Activated naive CD4-positive, alpha-beta T cell treated with anti-CD3 and anti-CD28 coated beads for 36 hours (primary cell): Measurements from ENCODE around the gene ZFPM1. TPM values are rescaled to one million over a fixed set of nuclear protein-coding genes. Genes with fewer than 3 reads are reported as not detected.

Experiments used
- CTCF ChIA-PET: fragments of 350-600 bp; sonication (Branson Sonifier 250); formaldehyde crosslinking; loops from one replicate; lab custom pipeline; 2021; ENCODE audit warnings: antibody characterized with exemption; lab: Charles Lee
- DNase-seq: peaks from one replicate; pipeline ENCODE4 v3.0.0-alpha.2; 2020
- H3K27ac Mint-ChIP-seq: one replicate; pipeline ENCODE4 v1.8.0; 2021; ENCODE audit warnings: mild to moderate bottlenecking, mixed read lengths
- H3K27me3 Mint-ChIP-seq: one replicate; pipeline ENCODE4 v1.8.0; 2021; ENCODE audit warnings: low read depth, mixed read lengths
- H3K36me3 Mint-ChIP-seq: one replicate; pipeline ENCODE4 v1.8.0; 2021; ENCODE audit warnings: low read depth, mixed read lengths
- H3K4me1 Mint-ChIP-seq: one replicate; pipeline ENCODE4 v1.8.0; 2021; ENCODE audit warnings: low read depth, mixed read lengths
- H3K4me3 Mint-ChIP-seq: one replicate; pipeline ENCODE4 v1.8.0; 2021; ENCODE audit warnings: mild to moderate bottlenecking, moderate library complexity, mixed read lengths
- H3K9me3 Mint-ChIP-seq: one replicate; pipeline ENCODE4 v1.8.0; 2021; ENCODE audit warnings: mixed read lengths
- intact Hi-C: fragments of 100-400 bp; cut with micrococcal nuclease; formaldehyde crosslinking; loops from one replicate; pipeline ENCODE4 v1.15.1; 2023
- total RNA-seq, 2 experiments: library from RNA; stranded (reverse); gene quantifications; one replicate each; pipeline ENCODE4 v1.2.3, GENCODE V29; 2021

Gene ZFPM1
- total RNA-seq, 2 experiments from 2014 or later = 11.0 to 12.2 TPM

DNA sequence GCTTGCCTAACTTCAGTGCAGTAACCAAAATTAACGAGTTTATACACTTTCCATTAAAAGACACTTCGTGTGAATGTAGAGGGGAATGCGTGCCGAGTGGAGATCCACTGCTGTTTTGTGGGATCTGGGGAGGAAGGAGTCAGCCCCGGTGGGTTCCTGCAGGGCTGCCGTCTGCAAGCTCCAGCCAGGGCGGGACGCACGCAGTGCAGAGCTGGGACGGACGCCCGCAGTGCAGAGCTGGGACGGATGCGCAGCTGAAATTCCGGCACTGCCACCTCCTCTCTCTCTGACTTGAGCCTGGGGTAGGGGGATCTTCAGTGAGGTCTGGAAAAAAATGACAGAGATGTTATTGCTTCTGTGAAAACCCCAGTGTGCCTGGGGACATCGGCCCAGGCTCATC lies 100.7 kb downstream of the ZFPM1 start:
- Mint-ChIP-seq H3K4me3 (no peak overlapping the region), H3K4me1 (peaks cover 14% of the 10 kb centered on the region), H3K27ac (no peak overlapping the region), H3K27me3 (peaks cover 5% of the 10 kb centered on the region), H3K36me3 (no peaks in the 10 kb centered on the region), H3K9me3 (peaks cover 7% of the 10 kb centered on the region)
- no peak for DNase-seq
- intact Hi-C loops = no loop called here
- CTCF ChIA-PET = no interaction called here

DNA sequence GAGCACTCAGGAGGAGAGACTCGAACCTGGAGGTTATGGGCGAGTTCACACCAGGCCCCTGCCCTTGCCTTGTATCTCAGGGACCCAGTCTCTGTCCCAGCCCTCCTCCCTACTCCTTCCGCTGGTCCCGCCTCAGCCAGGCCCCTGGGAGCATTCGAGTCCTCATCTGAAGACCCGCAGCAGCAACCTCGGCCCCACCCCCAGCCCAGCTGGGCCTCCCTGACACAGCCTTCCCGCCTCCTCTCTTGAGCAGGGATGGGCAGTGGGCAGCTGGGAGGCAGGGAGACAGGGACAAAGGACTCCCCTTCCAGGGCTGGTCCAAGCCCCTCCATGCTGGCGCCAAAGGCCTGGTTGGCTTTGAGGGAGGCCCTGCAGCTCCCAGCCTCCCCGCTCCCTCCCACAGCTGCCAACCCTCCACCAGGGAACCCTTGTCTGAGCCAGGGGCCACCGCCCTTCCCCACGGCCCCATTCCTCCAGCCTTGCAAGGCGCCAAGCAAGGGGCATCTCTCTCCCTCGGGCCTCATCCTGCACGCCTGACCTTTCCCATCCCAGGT lies 101.7 kb downstream of the ZFPM1 start:
- intact Hi-C loops = no loop called here
- Mint-ChIP-seq H3K27me3 (peaks cover 5% of the 10 kb centered on the region), H3K27ac (no peak overlapping the region), H3K9me3 (peaks cover 7% of the 10 kb centered on the region), H3K4me1 (peaks cover 11% of the 10 kb centered on the region), H3K4me3 (no peak overlapping the region), H3K36me3 (no peaks in the 10 kb centered on the region)
- DNase-seq = no peak
- CTCF ChIA-PET = no interaction called here

DNA sequence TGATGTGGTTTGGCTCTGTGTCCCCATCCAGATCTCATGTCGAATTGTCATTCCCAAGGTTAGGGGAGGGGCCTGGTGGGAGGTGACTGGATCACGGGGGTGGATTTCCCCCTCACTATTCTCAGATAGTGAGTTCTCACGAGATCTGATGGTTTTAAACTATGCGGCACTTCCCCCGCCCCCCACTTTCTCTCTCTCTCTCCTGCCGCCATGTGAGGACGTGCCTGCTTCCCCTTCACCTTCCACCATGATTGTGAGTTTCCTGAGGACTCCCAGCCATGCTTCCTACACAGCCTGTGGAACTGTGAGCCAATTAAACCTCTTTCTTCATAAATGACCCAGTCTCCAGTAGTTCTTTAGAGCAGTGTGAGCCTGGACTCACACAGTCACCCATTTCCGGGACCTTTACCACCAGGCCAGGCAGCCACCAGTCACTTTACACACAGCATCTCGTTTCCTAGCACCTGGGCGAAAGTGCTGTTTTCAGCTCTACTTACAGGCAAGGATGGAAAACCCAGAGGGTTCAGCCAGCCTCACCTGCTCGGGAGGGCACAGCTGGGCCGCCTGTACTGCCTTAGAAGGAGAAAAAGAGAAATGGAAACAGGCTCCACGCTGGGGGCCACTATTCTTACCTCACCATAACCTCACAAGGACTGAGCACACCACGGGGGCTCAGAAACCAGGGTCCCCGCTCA lies 103.4 kb downstream of the ZFPM1 start:
- no peak for DNase-seq
- H3K36me3 Mint-ChIP-seq = no peaks in the 10 kb centered on the region
- H3K27me3 Mint-ChIP-seq = peaks cover 5% of the 10 kb centered on the region
- peaks cover 7% of the 10 kb centered on the region for H3K9me3 Mint-ChIP-seq
- H3K27ac Mint-ChIP-seq = no peak overlapping the region
- H3K4me1 Mint-ChIP-seq = no peaks in the 10 kb centered on the region
- CTCF ChIA-PET = no interaction called here
- intact Hi-C loops = no loop called here
- H3K4me3 Mint-ChIP-seq = no peak overlapping the region

DNA sequence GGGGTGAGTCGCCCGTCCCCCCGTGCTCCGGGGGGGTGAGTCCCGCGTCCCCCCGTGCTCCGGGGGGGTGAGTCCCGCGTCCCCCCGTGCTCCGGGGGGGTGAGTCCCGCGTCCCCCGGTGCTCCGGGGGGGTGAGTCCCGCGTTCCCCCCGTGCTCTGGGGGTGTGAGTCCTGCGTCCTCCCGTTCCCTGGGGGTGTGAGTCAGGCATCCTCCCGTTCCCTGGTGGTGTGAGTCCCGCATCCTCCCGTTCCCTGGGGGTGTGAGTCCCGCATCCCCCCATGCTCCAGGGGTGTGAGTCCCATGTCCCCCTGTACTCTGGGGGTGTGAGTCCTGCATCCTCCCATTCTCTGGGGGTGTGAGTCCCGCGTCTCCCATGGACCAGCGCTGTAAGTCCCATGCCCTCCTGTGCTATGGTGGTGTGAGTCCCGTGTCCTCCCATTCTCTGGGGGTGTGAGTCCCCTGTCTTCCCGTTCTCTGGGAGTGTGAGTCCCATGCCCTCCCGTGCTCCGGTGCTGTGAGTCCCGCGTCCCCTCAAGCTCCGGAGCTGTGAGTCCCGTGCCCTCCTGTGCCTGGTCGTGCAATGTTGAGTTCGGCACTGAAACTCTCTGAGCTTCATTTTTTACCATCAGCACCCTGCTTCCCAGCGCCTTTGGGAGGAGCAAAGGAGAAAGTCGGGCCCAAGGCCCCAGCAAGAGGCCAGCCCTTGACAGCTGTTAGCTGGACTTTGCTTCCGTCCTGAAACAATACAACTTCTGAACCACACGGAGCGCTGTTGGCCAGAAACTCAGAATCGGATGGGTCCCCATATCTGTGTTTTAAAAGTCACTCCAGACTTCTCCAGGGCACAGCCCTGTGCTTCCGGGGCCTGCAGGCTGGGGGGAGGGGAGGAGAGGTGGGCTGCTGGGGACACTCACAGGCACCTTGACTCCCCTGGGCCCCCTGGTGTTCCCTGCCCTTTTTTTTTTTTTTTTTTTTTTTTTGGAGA lies 105.7 kb downstream of the ZFPM1 start:
- intact Hi-C loops = no loop called here
- no peak for DNase-seq
- Mint-ChIP-seq H3K27ac (no peak overlapping the region), H3K36me3 (no peaks in the 10 kb centered on the region), H3K4me1 (peaks cover 3% of the 10 kb centered on the region), H3K4me3 (no peak overlapping the region), H3K9me3 (peaks cover 7% of the 10 kb centered on the region), H3K27me3 (peaks cover 2% of the 10 kb centered on the region)
- CTCF ChIA-PET = interaction anchor here (0.6 to 1.0 kb wide), 3 partner anchors 114 to 270 kb away, joined by 4 to 5 read pairs (median 4); no protein-coding TSS in a partner anchor

DNA sequence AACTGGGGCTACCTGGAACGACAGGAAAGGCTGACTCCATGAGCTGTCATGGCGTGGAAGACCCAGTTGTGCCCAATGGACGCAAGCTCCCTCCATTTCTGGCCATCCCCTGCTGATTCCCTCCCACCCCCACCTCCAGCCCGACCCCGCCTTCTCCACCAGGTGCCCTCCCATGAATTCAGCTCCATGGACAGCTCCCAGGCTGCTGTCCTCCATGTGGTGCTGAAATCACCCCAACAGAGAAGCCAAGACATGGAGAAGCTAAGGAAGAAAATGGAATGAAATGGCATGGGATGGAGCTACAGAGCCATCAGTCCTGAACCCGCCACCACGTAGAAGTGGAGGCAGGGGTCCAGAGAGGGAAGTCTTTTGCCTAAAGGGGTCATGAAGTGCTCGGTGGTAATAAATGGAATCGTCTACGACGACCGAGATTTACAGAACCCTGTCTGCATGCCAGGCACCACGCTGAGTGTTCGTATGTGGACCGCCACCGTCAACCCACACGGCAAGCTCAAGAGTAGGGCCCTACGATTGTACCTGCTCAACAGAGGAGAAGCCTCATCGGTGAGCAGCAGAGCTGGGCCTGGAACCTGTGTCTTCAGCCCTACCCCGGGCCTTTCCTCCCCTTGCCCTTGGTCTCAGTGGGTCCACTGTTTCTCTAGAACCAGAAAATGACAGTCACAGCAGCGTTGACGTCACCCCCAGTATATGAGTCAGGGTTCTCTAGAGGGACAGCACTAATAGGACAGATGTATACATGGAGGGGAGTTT lies 107.8 kb downstream of the ZFPM1 start:
- CTCF ChIA-PET = interaction anchor here (0.6 to 2.1 kb wide), 10 partner anchors 8 to 123 kb away, joined by 3 to 10 read pairs (median 4); partner anchors contain the start of gene ZC3H18
- Mint-ChIP-seq H3K36me3 (no peaks in the 10 kb centered on the region), H3K4me1 (peaks cover 4% of the 10 kb centered on the region), H3K27me3 (no peaks in the 10 kb centered on the region), H3K27ac (no peak overlapping the region), H3K4me3 (no peak overlapping the region), H3K9me3 (peaks cover 7% of the 10 kb centered on the region)
- DNase-seq = peak; percentile 24
- intact Hi-C loops = loop anchor here (10.0 kb wide), 1 partner anchor 786 kb away; no protein-coding TSS in a partner anchor

DNA sequence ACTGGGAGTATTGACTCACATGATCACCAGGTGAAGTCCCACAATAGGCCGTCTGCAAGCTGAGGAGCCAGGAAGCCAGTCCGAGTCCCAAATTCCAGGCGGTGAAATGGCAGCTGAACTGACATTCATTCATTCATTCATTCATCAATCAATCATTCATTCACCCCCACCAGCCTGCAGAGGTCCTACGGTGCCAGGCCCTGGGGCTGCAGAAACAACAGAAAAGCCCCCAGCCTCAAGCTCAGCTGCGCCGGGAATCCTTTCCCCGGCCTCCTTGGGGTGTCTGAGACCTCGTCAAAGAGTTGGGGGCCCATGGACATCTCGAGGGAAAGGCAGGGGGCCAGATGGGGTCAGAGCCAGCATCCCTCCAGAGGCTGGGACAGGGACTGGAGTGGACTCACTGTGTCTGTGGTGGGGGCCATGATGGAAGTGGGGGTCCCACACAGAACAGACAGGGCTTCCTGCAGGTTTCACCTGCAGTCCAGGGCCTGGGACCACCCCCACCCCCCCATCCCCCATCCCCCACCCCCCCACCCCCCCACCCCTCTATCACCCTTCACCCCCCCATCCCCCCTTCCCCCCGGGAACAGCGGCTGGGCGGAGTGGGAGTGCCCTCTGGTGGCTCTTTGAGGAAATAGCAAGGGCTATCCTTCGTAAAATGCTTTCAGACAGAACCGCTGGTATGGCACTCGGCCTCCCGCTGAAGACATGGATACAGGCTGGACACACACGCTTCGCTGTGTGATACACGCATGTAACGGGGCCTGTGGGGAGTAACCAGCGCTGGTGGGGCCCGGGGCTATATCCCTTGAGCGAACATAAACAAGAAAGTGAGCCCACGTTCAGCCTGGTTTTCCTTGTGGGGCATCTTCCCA lies 108.6 kb downstream of the ZFPM1 start:
- Mint-ChIP-seq H3K4me1 (peaks cover 12% of the 10 kb centered on the region), H3K4me3 (no peak overlapping the region), H3K27me3 (no peaks in the 10 kb centered on the region), H3K36me3 (no peaks in the 10 kb centered on the region), H3K27ac (no peak overlapping the region), H3K9me3 (no peaks in the 10 kb centered on the region)
- intact Hi-C loops = loop anchor here (1.0 to 10.0 kb wide), 2 partner anchors 118 to 787 kb away; no protein-coding TSS in a partner anchor
- CTCF ChIA-PET = interaction anchor here (0.7 to 2.1 kb wide), 11 partner anchors 9 to 125 kb away, joined by 3 to 10 read pairs (median 4); partner anchors contain the start of gene ZC3H18
- DNase-seq = peak; percentile 56

DNA sequence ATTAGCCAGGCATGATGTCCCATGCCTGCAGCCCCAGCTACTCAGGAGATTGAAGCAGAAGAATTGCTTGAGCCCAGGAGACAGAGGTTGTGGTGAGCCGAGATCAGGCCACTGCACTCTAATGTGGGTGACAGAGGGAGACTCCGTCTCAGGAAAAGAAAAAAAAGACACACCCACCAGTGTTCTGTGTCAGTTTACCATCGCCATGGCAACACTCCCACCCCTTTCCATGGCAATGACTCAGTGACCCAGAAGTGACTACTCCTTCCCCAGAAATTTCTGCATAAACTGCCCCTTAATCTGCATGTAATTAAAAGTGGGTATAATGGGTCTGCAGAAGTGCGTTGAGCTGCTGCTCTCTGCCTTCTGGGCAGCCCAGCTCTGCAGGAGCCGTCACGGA lies 113.1 kb downstream of the ZFPM1 start:
- CTCF ChIA-PET = interaction anchor here (0.7 kb wide), 1 partner anchor 873 kb away, joined by 5 read pairs; no protein-coding TSS in a partner anchor
- H3K27me3 Mint-ChIP-seq = no peaks in the 10 kb centered on the region
- DNase-seq = peak; percentile 79
- no peak overlapping the region for H3K4me3 Mint-ChIP-seq
- intact Hi-C loops = loop anchor here (10.0 kb wide), 1 partner anchor 791 kb away; no protein-coding TSS in a partner anchor
- H3K36me3 Mint-ChIP-seq = no peaks in the 10 kb centered on the region
- peaks cover 18% of the 10 kb centered on the region for H3K4me1 Mint-ChIP-seq
- no peaks in the 10 kb centered on the region for H3K9me3 Mint-ChIP-seq
- H3K27ac Mint-ChIP-seq = no peak overlapping the region

DNA sequence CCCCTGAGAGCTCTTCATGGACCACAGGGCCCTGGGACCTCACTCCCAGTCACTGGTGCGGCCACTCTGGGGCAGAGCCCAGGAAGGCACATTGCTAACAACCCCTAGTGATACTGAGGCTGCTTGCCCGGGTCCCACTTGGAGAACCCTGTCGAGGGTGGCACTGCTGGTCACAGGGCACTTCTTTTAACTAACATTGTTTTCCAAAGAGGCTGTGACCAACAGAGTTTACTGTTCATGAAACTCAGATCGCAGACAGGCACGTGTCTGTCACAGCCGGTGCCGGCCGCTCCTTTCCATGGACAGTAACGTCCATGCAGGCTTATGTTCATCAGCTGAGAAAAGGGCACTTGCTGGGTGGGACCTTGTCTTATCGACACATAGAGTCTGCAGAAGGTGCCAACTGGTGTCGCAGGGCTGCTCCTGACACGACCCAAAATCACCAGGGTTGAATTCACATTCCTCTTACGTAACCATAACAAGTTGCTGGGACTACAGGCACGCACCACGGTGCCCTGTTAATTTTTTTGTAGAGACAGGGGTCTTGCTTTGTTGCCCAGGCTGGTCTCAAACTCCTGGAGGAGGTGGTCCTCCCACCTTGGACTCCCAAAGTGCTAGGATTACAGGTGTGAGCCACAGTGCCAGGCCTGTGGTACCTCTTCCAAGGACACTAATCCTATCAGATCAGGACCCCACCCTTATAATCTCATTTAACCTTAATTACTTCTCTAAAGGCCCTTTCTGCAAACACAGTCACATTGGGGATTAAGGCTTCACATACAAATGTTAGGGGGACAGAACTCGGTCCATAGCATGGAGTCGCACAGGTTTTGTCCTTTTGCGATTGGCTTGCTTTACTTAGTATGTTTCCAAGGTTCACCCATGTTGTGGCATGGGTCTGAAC lies 115.9 kb downstream of the ZFPM1 start:
- DNase-seq = no peak
- Mint-ChIP-seq H3K36me3 (peaks cover 3% of the 10 kb centered on the region), H3K27me3 (no peaks in the 10 kb centered on the region), H3K4me1 (peaks cover 39% of the 10 kb centered on the region), H3K9me3 (no peaks in the 10 kb centered on the region), H3K27ac (no peak overlapping the region), H3K4me3 (peak overlapping the region; percentile 74)
- CTCF ChIA-PET = no interaction called here
- intact Hi-C loops = loop anchor here (10.0 kb wide), 1 partner anchor 794 kb away; no protein-coding TSS in a partner anchor

DNA sequence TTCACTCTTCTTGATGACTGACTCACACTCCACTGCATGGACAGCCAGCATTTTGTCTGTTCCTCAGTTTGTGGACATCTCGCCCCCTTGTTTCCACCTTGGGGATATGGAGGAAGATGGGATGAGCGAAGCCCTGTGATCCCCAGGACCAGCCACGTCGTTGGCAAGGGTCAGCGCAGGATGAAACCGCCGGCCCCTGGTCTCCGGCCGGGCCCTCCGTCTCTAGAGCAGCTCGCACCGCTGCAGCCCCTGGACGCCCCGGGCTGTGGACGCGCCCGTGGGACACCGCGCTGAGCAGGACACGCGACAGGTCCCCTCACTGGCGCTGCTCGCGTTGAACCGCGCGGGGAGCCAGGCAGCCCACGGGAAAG lies 116.5 kb downstream of the ZFPM1 start:
- CTCF ChIA-PET = interaction anchor here (2.2 kb wide), 1 partner anchor 9 kb away, joined by 10 read pairs; no protein-coding TSS in a partner anchor
- no peaks in the 10 kb centered on the region for H3K27me3 Mint-ChIP-seq
- H3K9me3 Mint-ChIP-seq = no peaks in the 10 kb centered on the region
- peak overlapping the region; percentile 74 for H3K4me3 Mint-ChIP-seq
- intact Hi-C loops = loop anchor here (10.0 kb wide), 1 partner anchor 795 kb away; no protein-coding TSS in a partner anchor
- DNase-seq = no peak
- H3K36me3 Mint-ChIP-seq = peaks cover 3% of the 10 kb centered on the region
- peaks cover 41% of the 10 kb centered on the region for H3K4me1 Mint-ChIP-seq
- peak overlapping the region; percentile 63 for H3K27ac Mint-ChIP-seq
